Ovary (tissue), 9 donors: ENCODE data around the gene COLQ. TPM values are rescaled to one million over a fixed set of nuclear protein-coding genes. Genes with fewer than 3 reads are reported as not detected.
A peak's percentile ranks its signal among the peaks of the same experiment; 100 is the strongest.
"Not testable (repeated sequence)": the region's sequence is repeated elsewhere in the genome, so short reads cannot be mapped to it uniquely, and the experiment has no call there.

Source experiments
- DNase-seq, 5 donors: peaks; one replicate each; pipeline ENCODE4 v3.0.0-alpha.2; 2019 to 2020
- H3K27ac ChIP-seq, 2 donors: fragments of 200-600 bp; one replicate each; pipeline versions ENCODE4 v1.5.1 to v1.8.0; 2019 to 2022
- H3K27me3 ChIP-seq: fragments of 200-600 bp; one replicate; pipeline ENCODE4 v1.8.0; 2022
- H3K36me3 ChIP-seq: fragments of 200-600 bp; sonication (generic); one replicate; pipeline ENCODE4 v1.5.1; 2019
- H3K4me1 ChIP-seq: one replicate; pipeline ENCODE4 v1.8.1; 2013; ENCODE audit warnings: mild to moderate bottlenecking, moderate library complexity; ENCODE audit not compliant: insufficient read depth
- H3K4me3 ChIP-seq: fragments of 200-600 bp; sonication (generic); one replicate; pipeline ENCODE4 v1.5.1; 2017
- H3K9me3 ChIP-seq, 2 donors: fragments of 200-600 bp in 1 of 2; sonication (generic) in 1 of 2; one replicate each; pipeline versions ENCODE4 v1.5.1 to v1.8.1; 2013 to 2019; ENCODE audit warnings: mild to moderate bottlenecking in 1 of 2, moderate library complexity in 1 of 2
- EP300 ChIP-seq: sonication (generic); formaldehyde crosslinking; IDR thresholded peaks from one replicate; pipeline ENCODE4 v1.6.1; 2017; ENCODE audit warnings: antibody characterized with exemption
- POLR2A ChIP-seq: fragments of 450-650 bp; IDR thresholded peaks from one replicate; pipeline ENCODE4 v1.6.1; 2017; ENCODE audit warnings: antibody characterized with exemption, mild to moderate bottlenecking, moderate library complexity
- WGBS, 3 donors: extraction: QIAGEN DNeasy Blood & Tissue Kit in 1 of 3; methylation state at CpG; one replicate each; pipeline versions ENCODE4 v1.1.5 to v1.1.7; 2013 to 2017; 5-methylcytosine and 5-hydroxymethylcytosine counted together
- intact Hi-C, 4 donors: fragments of 100-400 bp; cut with DNase I; formaldehyde crosslinking; loops; one replicate each; pipeline versions ENCODE4 v1.11.0 to v1.15.1; 2022 to 2023
- polyA plus RNA-seq, 2 donors: library from polyadenylated mRNA; stranded (reverse); fragments of 200-250 nt in 1 of 2; fragments of 350-450 nt in 1 of 2; fragmentation: Illumina TruSeq in 1 of 2; extraction: RNeasy Lipid Tissue Mini Kit (QIAGEN cat#74804) in 1 of 2; gene quantifications; one replicate each; pipeline ENCODE4 v1.2.3, GENCODE V29; 2013 to 2014
- total RNA-seq, 7 donors: library from RNA; depleted of rRNA in 2 of 7; stranded (reverse); fragments of >200 nt in 2 of 7; fragmentation: NEBNext Ultra II Directional in 3 of 7; extraction: Animal tissue kit (Norgen Biotek cat#: 25700) in 3 of 7; gene quantifications; one replicate each; pipeline versions ENCODE4 v1.1.0 to v1.2.4, GENCODE V29; 2016 to 2023
- TF ChIP-seq, protein P1 (sequence below), 3 donors: fragments of 450-650 bp in 2 of 3; fragments of 200-600 bp in 1 of 3; IDR thresholded peaks; one replicate each; pipeline versions ENCODE4 v1.5.1 to v1.8.0; 2016 to 2022; ENCODE audit warnings: antibody characterized with exemption in 3 of 3, mild to moderate bottlenecking in 1 of 3
- donor health status: DM: no; HTN: no; CAD: no; lungs with moderate emphysema.
- donor health status: DM: no; HTN: no; CAD: no.
- donor health status: Bipolar disorder and iron deficiency.
- donor health status: DM: yes; HTN: yes; CAD: no.
- donor health status: DM: no; HTN: no; CAD: no.
- donor health status: DM: yes; HTN: yes; CAD: no.

The COLQ gene
- total and polyA plus RNA-seq, 9 donors: 1.9 to 6.1 (median 3.1) TPM

GRCh38 chr3:15535732-15536131 is 14.2 kb upstream of the COLQ start:
- Histone ChIP-seq H3K9me3 (no peaks in the 10 kb centered on the region), H3K4me1 (no peaks in the 10 kb centered on the region), H3K4me3 (no peak overlapping the region), H3K27me3 (no peaks in the 10 kb centered on the region), H3K36me3 (no peaks in the 10 kb centered on the region), H3K27ac (no peak overlapping the region)
- no peak for DNase-seq
- TF ChIP-seq, protein P1, sequence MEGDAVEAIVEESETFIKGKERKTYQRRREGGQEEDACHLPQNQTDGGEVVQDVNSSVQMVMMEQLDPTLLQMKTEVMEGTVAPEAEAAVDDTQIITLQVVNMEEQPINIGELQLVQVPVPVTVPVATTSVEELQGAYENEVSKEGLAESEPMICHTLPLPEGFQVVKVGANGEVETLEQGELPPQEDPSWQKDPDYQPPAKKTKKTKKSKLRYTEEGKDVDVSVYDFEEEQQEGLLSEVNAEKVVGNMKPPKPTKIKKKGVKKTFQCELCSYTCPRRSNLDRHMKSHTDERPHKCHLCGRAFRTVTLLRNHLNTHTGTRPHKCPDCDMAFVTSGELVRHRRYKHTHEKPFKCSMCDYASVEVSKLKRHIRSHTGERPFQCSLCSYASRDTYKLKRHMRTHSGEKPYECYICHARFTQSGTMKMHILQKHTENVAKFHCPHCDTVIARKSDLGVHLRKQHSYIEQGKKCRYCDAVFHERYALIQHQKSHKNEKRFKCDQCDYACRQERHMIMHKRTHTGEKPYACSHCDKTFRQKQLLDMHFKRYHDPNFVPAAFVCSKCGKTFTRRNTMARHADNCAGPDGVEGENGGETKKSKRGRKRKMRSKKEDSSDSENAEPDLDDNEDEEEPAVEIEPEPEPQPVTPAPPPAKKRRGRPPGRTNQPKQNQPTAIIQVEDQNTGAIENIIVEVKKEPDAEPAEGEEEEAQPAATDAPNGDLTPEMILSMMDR (IDR thresholded peaks at IDR 0.05): no peak
- TF ChIP-seq POLR2A: no peak
- no peak for TF ChIP-seq EP300
- intact Hi-C loops: no loop called here
- WGBS, 3 donors: 93 to 100% (median 94%) methylated on average over 1 of the region's 1 CpG

- DNase-seq, intact Hi-C loops, H3K27me3 ChIP-seq, H3K9me3 ChIP-seq, H3K4me3 ChIP-seq, H3K4me1 ChIP-seq, H3K36me3 ChIP-seq, H3K27ac ChIP-seq: not testable (repeated sequence)
- WGBS, 3 donors: 96 to 100% (median 98%) methylated on average over 2 of the region's 2 CpGs
Observed at GRCh38 chr3:15532614-15533013, 11.1 kb upstream of the COLQ start.

DNA sequence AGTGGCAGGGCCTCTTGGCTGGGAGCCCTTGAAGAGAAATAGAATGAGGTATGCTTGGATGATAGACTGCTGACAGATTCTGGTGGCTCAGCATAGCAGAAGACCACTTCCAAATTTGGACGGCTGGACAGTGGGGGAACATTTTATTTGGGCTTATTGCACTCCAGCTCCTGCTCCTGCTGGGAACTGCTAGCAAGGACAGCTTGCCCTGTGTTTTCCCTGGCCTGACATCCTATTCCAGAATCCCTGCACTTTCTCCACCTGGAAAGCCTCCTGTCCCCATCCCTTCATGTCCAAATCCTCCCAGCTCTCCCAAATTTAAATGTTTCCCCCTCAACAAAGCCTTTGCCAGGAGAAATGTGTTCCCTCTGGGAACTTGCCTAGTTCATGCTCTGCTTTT is 9.8 kb upstream of the COLQ start:
- Histone ChIP-seq H3K4me1 (peaks cover 5% of the 10 kb centered on the region), H3K27ac (no peak overlapping the region), H3K36me3 (no peaks in the 10 kb centered on the region), H3K27me3 (no peaks in the 10 kb centered on the region), H3K9me3 (no peaks in the 10 kb centered on the region), H3K4me3 (no peak overlapping the region)
- TF ChIP-seq EP300 (no peak), POLR2A (no peak)
- TF ChIP-seq, protein P1 (IDR thresholded peaks at IDR 0.05): no peak
- 57 to 82% (median 71%) methylated on average over 1 of the region's 1 CpG for WGBS, 3 donors
- no peak for DNase-seq
- intact Hi-C loops: no loop called here

- WGBS, 3 donors: 89 to 96% (median 92%) methylated on average over 4 of the region's 4 CpGs
- TF ChIP-seq, protein P1 (IDR thresholded peaks at IDR 0.05): no peak
- no peak for TF ChIP-seq EP300
- TF ChIP-seq POLR2A: no peak
Observed at GRCh38 chr3:15528854-15529537, 7.5 kb upstream of the COLQ start.

DNA sequence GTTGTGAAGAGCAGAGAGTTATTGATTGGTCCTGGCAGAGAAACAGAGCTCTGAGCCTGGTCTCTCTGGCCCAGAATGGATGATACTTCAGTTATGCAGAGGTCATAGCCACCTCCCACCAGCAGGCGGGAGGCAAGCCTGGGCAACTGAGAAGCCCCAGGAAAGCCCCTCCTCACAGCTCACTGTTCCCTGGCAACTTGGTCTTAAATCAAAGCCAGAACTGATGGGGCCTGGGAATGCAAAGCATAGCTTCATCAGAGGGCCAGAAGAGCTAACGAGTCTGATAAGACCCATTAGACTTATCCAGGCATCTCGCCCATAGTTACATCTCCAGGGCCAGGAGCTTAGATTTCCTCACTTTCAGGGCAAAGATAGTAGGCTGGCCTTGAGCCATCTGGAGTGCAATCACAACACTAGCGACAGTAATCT is 5.5 kb upstream of the COLQ start:
- no peak overlapping the region for H3K27ac ChIP-seq
- H3K9me3 ChIP-seq: no peaks in the 10 kb centered on the region
- H3K4me3 ChIP-seq: no peak overlapping the region
- DNase-seq: peak; percentile 14 to 49 (median 38)
- 12 to 21% (median 15%) methylated on average over 4 of the region's 4 CpGs for WGBS, 3 donors
- TF ChIP-seq EP300: no peak
- no peak for TF ChIP-seq POLR2A
- TF ChIP-seq, protein P1 (IDR thresholded peaks at IDR 0.05): peak in 1 of 3 donors; percentile 19
- no peaks in the 10 kb centered on the region for H3K27me3 ChIP-seq
- intact Hi-C loops: loop anchor here in 1 of 4 donors (5.0 kb wide), 1 partner anchor 285 kb away; no protein-coding TSS in a partner anchor
- peaks cover 5% of the 10 kb centered on the region for H3K4me1 ChIP-seq
- no peaks in the 10 kb centered on the region for H3K36me3 ChIP-seq

More at GRCh38 chr3:15528854-15529537, 7.5 kb upstream of the COLQ start:
- no peak overlapping the region for H3K4me3 ChIP-seq
- peaks cover 5% of the 10 kb centered on the region for H3K4me1 ChIP-seq
- H3K27ac ChIP-seq: no peak overlapping the region
- H3K9me3 ChIP-seq: no peaks in the 10 kb centered on the region
- intact Hi-C loops: loop anchor here in 1 of 4 donors (5.0 kb wide), 1 partner anchor 287 kb away; no protein-coding TSS in a partner anchor
- no peak for DNase-seq
- H3K36me3 ChIP-seq: no peaks in the 10 kb centered on the region
- H3K27me3 ChIP-seq: no peaks in the 10 kb centered on the region
